GM12878 (cell line): ENCODE measurements around the gene DUSP16. TPM values are rescaled to one million over a fixed set of nuclear protein-coding genes. Genes with fewer than 3 reads are reported as not detected.

Source experiments
- ATAC-seq: fragments of 200-7000 bp; cut with Tn5 transposase; 3 replicates; pipeline ENCODE4 v1.9.1; 2020; ENCODE audit warnings: mild to moderate bottlenecking, moderate library complexity
- BruUV-seq: library from RNA; stranded (reverse); fragments of 400-500 nt; replicated peaks from 2 replicates; lab custom pipeline; 2021; lab: Mats Ljungman, UMichigan
- CTCF ChIA-PET: fragments of 300-600 bp; sonication (Branson Sonifier 250); formaldehyde crosslinking; extraction: SDS; loops from one replicate; lab custom pipeline; 2021; ENCODE audit warnings: inconsistent platforms; lab: Yijun Ruan, JAX
- POLR2A ChIA-PET: fragments of 350-600 bp; formaldehyde crosslinking; extraction: SDS; loops from one replicate; lab custom pipeline; 2021; ENCODE audit warnings: inconsistent platforms; lab: Charles Lee
- RAD21 ChIA-PET: fragments of 300-600 bp; sonication (Branson Sonifier 250); formaldehyde crosslinking; loops from one replicate; lab custom pipeline; 2023; ENCODE audit warnings: antibody characterized with exemption; ENCODE audit not compliant: unreplicated experiment; lab: Charles Lee
- SMC1A ChIA-PET: fragments of 300-600 bp; sonication (Branson Sonifier 250); formaldehyde crosslinking; loops from one replicate; lab custom pipeline; 2023; ENCODE audit not compliant: unreplicated experiment, uncharacterized antibody; lab: Charles Lee
- DNase-seq: peaks from one replicate; pipeline ENCODE4 v3.0.0-alpha.2; 2011; ENCODE audit warnings: low read depth, low spot score
- FAIRE-seq: peaks from 3 replicates; lab custom pipeline; 2011; peaks lifted over from hg19 to GRCh38; lab: Jason Lieb, UNC
- H2AFZ ChIP-seq: 2 replicates; pipeline ENCODE4 v1.6.0; 2011; ENCODE audit warnings: low read depth, low read length, control low read depth; ENCODE audit not compliant: control insufficient read depth
- H3K27ac ChIP-seq: 2 replicates; pipeline ENCODE4 v1.5.1; 2011; ENCODE audit warnings: control low read depth; ENCODE audit not compliant: control insufficient read depth, insufficient read depth
- H3K27me3 ChIP-seq, 2 experiments: replicated peaks in 1 of 2; 2 replicates each; pipeline versions ENCODE4 v1.6.0 to v1.6.1; 2011; ENCODE audit warnings: low read length in 1 of 2; ENCODE audit not compliant: control insufficient read depth in 2 of 2, insufficient read depth in 2 of 2
- H3K36me3 ChIP-seq, 2 experiments: 2 replicates each; pipeline ENCODE4 v1.5.1; 2011; ENCODE audit warnings: low read length in 1 of 2; ENCODE audit not compliant: control insufficient read depth in 2 of 2, insufficient read depth in 2 of 2
- H3K4me1 ChIP-seq: 2 replicates; pipeline ENCODE4 v1.6.1; 2011; ENCODE audit warnings: mild to moderate bottlenecking, low read length, moderate library complexity, mixed read lengths; ENCODE audit not compliant: control insufficient read depth, insufficient read depth
- H3K4me2 ChIP-seq: 2 replicates; pipeline ENCODE4 v1.6.0; 2011; ENCODE audit warnings: control low read depth; ENCODE audit not compliant: control insufficient read depth, insufficient read depth
- H3K4me3 ChIP-seq: fragments of 200-600 bp; sonication (generic); 2 replicates; pipeline ENCODE4 v1.5.1; 2016
- H3K79me2 ChIP-seq: 2 replicates; pipeline ENCODE4 v1.6.0; 2011; ENCODE audit warnings: low read length; ENCODE audit not compliant: control insufficient read depth, insufficient read depth
- H3K9ac ChIP-seq: 2 replicates; pipeline ENCODE4 v1.8.0; 2011; ENCODE audit warnings: low read length, control low read depth, mixed read lengths; ENCODE audit not compliant: control insufficient read depth, insufficient read depth
- H3K9me3 ChIP-seq: replicated peaks from 3 replicates; pipeline ENCODE4 v1.5.1; 2011; ENCODE audit warnings: mild to moderate bottlenecking, low read length; ENCODE audit not compliant: control insufficient read depth, insufficient read depth
- H4K20me1 ChIP-seq: 2 replicates; pipeline ENCODE4 v1.6.0; 2011; ENCODE audit not compliant: control insufficient read depth, insufficient read depth
- CREM ChIP-seq: IDR thresholded peaks from 2 replicates; pipeline ENCODE4 v1.6.1; 2014; ENCODE audit warnings: antibody characterized with exemption, low read depth
- ELK1 ChIP-seq: IDR thresholded peaks from 2 replicates; pipeline ENCODE4 v1.6.1; 2012; ENCODE audit warnings: low read depth, low read length, improper control_type of control experiment
- TARDBP ChIP-seq: IDR thresholded peaks from 2 replicates; pipeline ENCODE4 v1.6.1; 2016; ENCODE audit warnings: borderline replicate concordance
- ZBTB40 ChIP-seq: fragments of 450-650 bp; IDR thresholded peaks from 2 replicates; pipeline ENCODE4 v1.6.1; 2016; ENCODE audit warnings: mild to moderate bottlenecking, moderate library complexity, borderline replicate concordance
- WGBS: methylation state at CpG from one replicate; pipeline ENCODE4 v1.1.6; 2016; ENCODE audit warnings: low lambda C conversion rate; ENCODE audit not compliant: insufficient replicate concordance, insufficient coverage; ENCODE audit errors: missing lambda C conversion rate; 5-methylcytosine and 5-hydroxymethylcytosine counted together
- in situ Hi-C: fragments of 300-500 bp; cut with MboI; formaldehyde crosslinking; loops from 9 replicates; pipeline ENCODE4 v1.14.3; 2018; ENCODE audit warnings: mixed read lengths
- intact Hi-C: fragments of 100-400 bp; cut with micrococcal nuclease; formaldehyde crosslinking; loops from one replicate; pipeline ENCODE4 v1.14.2; 2022; ENCODE audit not compliant: unreplicated experiment
- polyA plus RNA-seq, 11 experiments: library from polyadenylated mRNA; depleted of rRNA in 4 of 11; unstranded in 6 of 11; stranded (reverse) in 5 of 11; fragments of >200 nt; fragmentation: Nextera tagmentation in 4 of 11; fragmentation: Illumina TruSeq in 1 of 11; extraction: Ambion mirVana in 4 of 11; extraction: Trizol in 1 of 11; gene quantifications; 1 replicate in 1 of 11; 2 replicates in 10 of 11; pipeline versions ENCODE4 v1.2.1 to v1.2.3, GENCODE V29; 2011 to 2016; ENCODE audit warnings: inconsistent platforms in 2 of 11, missing spikeins in 2 of 11, low read depth in 1 of 11
- total RNA-seq, 4 experiments: library from RNA; depleted of rRNA in 3 of 4; stranded (reverse); fragments of >200 nt in 3 of 4; fragmentation: Illumina TruSeq in 1 of 4; extraction: Trizol in 1 of 4; gene quantifications; 2 replicates each; pipeline versions ENCODE4 v1.2.1 to v1.2.3, GENCODE V29; 2013 to 2021

Gene DUSP16
- total and polyA plus RNA-seq, 10 of the 15 experiments (the other 5 are each of a cell fraction or from before 2014, with no cell fraction given): 3.9 to 75.3 (median 26.8) TPM

DNA sequence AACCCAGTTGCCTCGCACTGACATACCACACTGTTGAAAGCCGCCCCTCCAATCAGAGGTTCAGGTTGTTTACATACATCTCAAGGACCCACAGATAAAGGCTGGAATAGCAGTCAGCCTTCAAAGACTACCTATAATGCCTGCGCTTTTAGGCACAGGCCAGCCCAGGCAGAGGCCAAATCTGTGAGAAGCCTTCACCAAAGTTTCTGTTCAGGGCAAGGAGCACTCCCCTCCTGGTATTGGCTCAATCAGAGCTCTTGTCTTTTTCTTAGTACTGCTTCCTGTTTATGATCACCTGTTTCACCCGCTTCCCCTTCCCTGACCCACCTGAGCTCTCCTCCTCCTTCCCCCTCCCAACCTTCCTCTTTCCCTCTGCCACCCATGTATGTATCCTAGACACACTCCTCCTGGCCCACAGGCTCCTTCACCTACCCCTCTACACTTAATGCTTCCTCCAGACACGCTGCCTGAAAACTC is 34.8 kb downstream of the DUSP16 start:
- intact Hi-C loops: no loop called here
- Histone ChIP-seq H3K9me3 (no peaks in the 10 kb centered on the region; the same call in 2 of the 3 replicates), H3K27ac (no peak overlapping the region), H3K4me1 (peaks cover 6% of the 10 kb centered on the region), H3K9ac (no peak overlapping the region), H3K79me2 (peaks cover 3% of the 10 kb centered on the region), H2AFZ (no peak overlapping the region), H3K27me3 (no peaks in the 10 kb centered on the region), H4K20me1 (no peaks in the 10 kb centered on the region), H3K4me2 (no peak overlapping the region), H3K36me3 (no peaks in the 10 kb centered on the region), H3K4me3 (no peak overlapping the region)
- POLR2A ChIA-PET: interaction anchor here (0.9 to 1.9 kb wide), 5 partner anchors 8 to 31 kb away, joined by 3 to 5 read pairs (median 4); no protein-coding TSS in a partner anchor
- BruUV-seq: no TSS peak
- TF ChIP-seq CREM: no peak
- no peak for TF ChIP-seq ZBTB40
- TF ChIP-seq TARDBP: no peak
- no peak for TF ChIP-seq ELK1
- FAIRE-seq (peak; percentile 35), ATAC-seq (peak; percentile 63), DNase-seq (no peak)
- 88% methylated on average over 5 of the region's 5 CpGs for WGBS
- RAD21 ChIA-PET: interaction anchor here (0.6 to 1.4 kb wide), 3 partner anchors 10 to 41 kb away, joined by 3 to 4 read pairs (median 3); no protein-coding TSS in a partner anchor
- SMC1A ChIA-PET: interaction anchor here (0.7 to 1.9 kb wide), 7 partner anchors 8 to 55 kb away, joined by 3 to 5 read pairs (median 4); no protein-coding TSS in a partner anchor
- in situ Hi-C loops: no loop called here
- CTCF ChIA-PET: interaction anchor here (0.8 to 1.3 kb wide), 4 partner anchors 11 to 36 kb away, joined by 4 to 9 read pairs (median 4); no protein-coding TSS in a partner anchor
